ENCODE measurements around the gene AFAP1. TPM values are rescaled to one million over a fixed set of nuclear protein-coding genes. Genes with fewer than 3 reads are reported as not detected.

Gene AFAP1
- total and polyA plus RNA-seq, 2 donors (not counting 1 experiment from before 2014, with no cell fraction given): 0.03 to 0.44 TPM

DNA sequence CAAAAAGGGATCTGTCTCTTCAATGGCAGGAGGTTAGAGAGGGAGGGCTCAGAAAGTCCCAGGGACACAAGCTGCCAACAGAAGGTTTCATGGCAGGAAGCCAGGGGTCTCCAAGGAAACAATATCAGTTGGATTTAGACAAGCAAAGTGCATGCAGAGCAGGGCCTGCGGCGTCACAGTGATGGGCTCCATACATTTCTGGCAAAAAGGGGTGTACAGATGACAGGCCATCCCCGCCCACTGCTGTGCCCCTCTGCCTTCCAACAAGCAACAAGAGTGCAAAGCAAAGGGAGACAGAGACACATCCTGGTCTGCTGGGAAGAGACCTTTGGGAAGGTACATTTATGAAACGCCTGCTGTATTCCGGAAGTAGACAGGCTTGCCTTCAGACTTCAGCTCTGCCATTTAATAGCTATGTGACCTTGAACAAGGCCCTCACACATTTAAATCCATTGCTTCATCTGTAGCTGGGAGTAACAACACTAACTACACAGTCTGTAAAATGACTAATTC, 121.2 kb downstream of the AFAP1 start:
- POLR2A ChIA-PET: no interaction called here
- H2AFZ ChIP-seq (ENCODE audit: insufficient read depth, low read depth, low read length, poor library complexity, severe bottlenecking): no peak overlapping the region
- no peak for ATAC-seq (ENCODE audit: low read depth)
- no peaks in the 10 kb centered on the region for H3K4me1 ChIP-seq (ENCODE audit: control insufficient read depth in 2 of 2, insufficient read depth in 2 of 2, low read length in 2 of 2)
- no peak overlapping the region for H3K27ac Mint-ChIP-seq
- CTCF ChIA-PET: interaction anchor here (1.3 to 2.4 kb wide), 2 partner anchors 14 to 16 kb away, joined by 3 to 8 read pairs; no protein-coding TSS in a partner anchor
- no peaks in the 10 kb centered on the region for H3K9me3 Mint-ChIP-seq (ENCODE audit: insufficient read depth)
- 100% methylated on average over 5 of the region's 5 CpGs for WGBS (ENCODE audit: insufficient coverage)
- H4K20me1 ChIP-seq (ENCODE audit: control insufficient read depth, insufficient read depth, low read length, poor library complexity, severe bottlenecking): no peaks in the 10 kb centered on the region
- DNase-seq: no peak
- H3K9ac ChIP-seq (ENCODE audit: low read length): no peak overlapping the region
- peaks cover 3% of the 10 kb centered on the region for H3K27me3 Mint-ChIP-seq
- no peaks in the 10 kb centered on the region for H3K79me2 ChIP-seq (ENCODE audit: control insufficient read depth, insufficient read depth, low read length)
- TF ChIP-seq EZH2 (IDR thresholded peaks at IDR 0.05; ENCODE audit: borderline replicate concordance, insufficient read depth, low read depth, low read length, poor library complexity, severe bottlenecking): no peak
- no peak for TF ChIP-seq CTCF (IDR thresholded peaks at IDR 0.05)
- no peak overlapping the region for H3K4me2 ChIP-seq (replicated peaks; ENCODE audit: low read depth, low read length, poor library complexity, severe bottlenecking)
- H3K9me3 ChIP-seq (ENCODE audit: control extremely low read depth in 1 of 3, control insufficient read depth in 2 of 3, insufficient read depth in 1 of 3, low read length in 2 of 3): no peaks in the 10 kb centered on the region
- intact Hi-C loops (cut with micrococcal nuclease): no loop called here
- no peak overlapping the region for H3K4me3 Mint-ChIP-seq
- no peak overlapping the region for H3K4me3 ChIP-seq (ENCODE audit: control extremely low read depth in 1 of 5, extremely low read depth in 1 of 5, insufficient read depth in 1 of 5, low read depth in 2 of 5, low read length in 4 of 5)
- H3K4me1 Mint-ChIP-seq: no peaks in the 10 kb centered on the region
- H3K27me3 ChIP-seq (replicated peaks in 1 of 4; ENCODE audit: control extremely low read depth in 1 of 4, control insufficient read depth in 3 of 4, insufficient read depth in 4 of 4, low read length in 3 of 4): no peaks in the 10 kb centered on the region
- H3K36me3 ChIP-seq (replicated peaks in 1 of 2; ENCODE audit: control extremely low read depth in 1 of 2, control insufficient read depth in 1 of 2, extremely low read depth in 1 of 2, insufficient read depth in 2 of 2, low read length in 1 of 2): no peaks in the 10 kb centered on the region
- no peak overlapping the region for H3K27ac ChIP-seq (ENCODE audit: low read length in 2 of 2)

GRCh38 chr4:7817877-7818398, 121.7 kb downstream of the AFAP1 start:
- H4K20me1 ChIP-seq (ENCODE audit: control insufficient read depth, insufficient read depth, low read length, poor library complexity, severe bottlenecking): no peaks in the 10 kb centered on the region
- H3K9me3 ChIP-seq (ENCODE audit: control extremely low read depth in 1 of 3, control insufficient read depth in 2 of 3, insufficient read depth in 1 of 3, low read length in 2 of 3): no peaks in the 10 kb centered on the region
- no peak overlapping the region for H3K4me2 ChIP-seq (replicated peaks; ENCODE audit: low read depth, low read length, poor library complexity, severe bottlenecking)
- intact Hi-C loops (cut with micrococcal nuclease): no loop called here
- no peaks in the 10 kb centered on the region for H3K9me3 Mint-ChIP-seq (ENCODE audit: insufficient read depth)
- H3K27ac Mint-ChIP-seq: no peak overlapping the region
- H3K4me1 ChIP-seq (ENCODE audit: control insufficient read depth in 2 of 2, insufficient read depth in 2 of 2, low read length in 2 of 2): no peaks in the 10 kb centered on the region
- H2AFZ ChIP-seq (ENCODE audit: insufficient read depth, low read depth, low read length, poor library complexity, severe bottlenecking): no peak overlapping the region
- H3K36me3 ChIP-seq (replicated peaks in 1 of 2; ENCODE audit: control extremely low read depth in 1 of 2, control insufficient read depth in 1 of 2, extremely low read depth in 1 of 2, insufficient read depth in 2 of 2, low read length in 1 of 2): no peaks in the 10 kb centered on the region
- CTCF ChIA-PET: interaction anchor here (0.7 to 2.4 kb wide), 3 partner anchors 13 to 424 kb away, joined by 3 to 8 read pairs (median 3); no protein-coding TSS in a partner anchor
- H3K27me3 ChIP-seq (replicated peaks in 1 of 4; ENCODE audit: control extremely low read depth in 1 of 4, control insufficient read depth in 3 of 4, insufficient read depth in 4 of 4, low read length in 3 of 4): no peaks in the 10 kb centered on the region
- no peak overlapping the region for H3K9ac ChIP-seq (ENCODE audit: low read length)
- no peak for TF ChIP-seq EZH2 (IDR thresholded peaks at IDR 0.05; ENCODE audit: borderline replicate concordance, insufficient read depth, low read depth, low read length, poor library complexity, severe bottlenecking)
- TF ChIP-seq CTCF (IDR thresholded peaks at IDR 0.05): no peak
- no peak for DNase-seq
- 95% methylated on average over 6 of the region's 6 CpGs for WGBS (ENCODE audit: insufficient coverage)
- H3K27ac ChIP-seq (ENCODE audit: low read length in 2 of 2): no peak overlapping the region
- no peak for ATAC-seq (ENCODE audit: low read depth)
- POLR2A ChIA-PET: no interaction called here
- no peaks in the 10 kb centered on the region for H3K79me2 ChIP-seq (ENCODE audit: control insufficient read depth, insufficient read depth, low read length)
- H3K4me3 Mint-ChIP-seq: no peak overlapping the region
- no peaks in the 10 kb centered on the region for H3K27me3 Mint-ChIP-seq
- H3K4me3 ChIP-seq (ENCODE audit: control extremely low read depth in 1 of 5, extremely low read depth in 1 of 5, insufficient read depth in 1 of 5, low read depth in 2 of 5, low read length in 4 of 5): no peak overlapping the region
- H3K4me1 Mint-ChIP-seq: no peaks in the 10 kb centered on the region

Data from B cell (primary cell).